ENCODE results near the gene CHRNA10. TPM values are rescaled to one million over a fixed set of nuclear protein-coding genes. Genes with fewer than 3 reads are reported as not detected.

CHRNA10 gene
- total RNA-seq, 3 donors from 2014 or later, result 0.48 to 0.88 (median 0.66) TPM

DNA sequence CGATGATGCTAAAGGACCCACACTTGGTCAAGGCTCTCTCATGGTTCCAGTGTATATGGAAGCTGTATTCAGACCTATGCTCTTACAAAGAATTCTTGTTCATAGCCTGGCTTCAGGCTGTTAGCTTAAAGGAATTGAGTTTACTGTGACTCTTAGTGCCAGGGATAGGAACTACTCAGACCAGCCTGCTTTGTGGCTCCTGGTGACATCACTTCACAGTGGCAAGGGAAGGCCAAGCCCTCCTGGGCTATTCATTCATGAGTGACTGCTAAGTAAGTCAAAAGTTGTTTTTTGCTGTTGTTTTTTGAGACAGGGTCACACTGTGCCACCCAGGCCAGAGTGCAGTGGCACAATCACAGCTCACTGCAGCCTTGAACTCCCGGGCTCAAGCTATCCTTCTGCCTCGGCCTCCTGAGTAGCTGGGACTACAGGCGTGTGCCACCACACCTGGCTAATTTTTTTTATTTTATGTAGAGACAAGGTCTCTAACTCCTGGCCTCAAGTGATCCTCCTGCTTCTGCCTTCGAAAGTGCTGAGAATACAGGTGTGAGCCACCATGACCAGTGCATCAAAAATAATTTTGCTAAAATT, 39.0 kb downstream of the CHRNA10 start:
- no peaks in the 10 kb centered on the region for H3K36me3 ChIP-seq
- TF ChIP-seq, protein P1, sequence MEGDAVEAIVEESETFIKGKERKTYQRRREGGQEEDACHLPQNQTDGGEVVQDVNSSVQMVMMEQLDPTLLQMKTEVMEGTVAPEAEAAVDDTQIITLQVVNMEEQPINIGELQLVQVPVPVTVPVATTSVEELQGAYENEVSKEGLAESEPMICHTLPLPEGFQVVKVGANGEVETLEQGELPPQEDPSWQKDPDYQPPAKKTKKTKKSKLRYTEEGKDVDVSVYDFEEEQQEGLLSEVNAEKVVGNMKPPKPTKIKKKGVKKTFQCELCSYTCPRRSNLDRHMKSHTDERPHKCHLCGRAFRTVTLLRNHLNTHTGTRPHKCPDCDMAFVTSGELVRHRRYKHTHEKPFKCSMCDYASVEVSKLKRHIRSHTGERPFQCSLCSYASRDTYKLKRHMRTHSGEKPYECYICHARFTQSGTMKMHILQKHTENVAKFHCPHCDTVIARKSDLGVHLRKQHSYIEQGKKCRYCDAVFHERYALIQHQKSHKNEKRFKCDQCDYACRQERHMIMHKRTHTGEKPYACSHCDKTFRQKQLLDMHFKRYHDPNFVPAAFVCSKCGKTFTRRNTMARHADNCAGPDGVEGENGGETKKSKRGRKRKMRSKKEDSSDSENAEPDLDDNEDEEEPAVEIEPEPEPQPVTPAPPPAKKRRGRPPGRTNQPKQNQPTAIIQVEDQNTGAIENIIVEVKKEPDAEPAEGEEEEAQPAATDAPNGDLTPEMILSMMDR (IDR thresholded peaks at IDR 0.05), result no peak
- TF ChIP-seq POLR2AphosphoS5 (IDR thresholded peaks at IDR 0.05) (no peak), POLR2A (IDR thresholded peaks at IDR 0.05) (no peak)
- no peak overlapping the region for H3K4me3 ChIP-seq
- no peaks in the 10 kb centered on the region for H3K9me3 ChIP-seq
- no peak for DNase-seq (ENCODE audit: low spot score in 2 of 2)
- H3K27ac ChIP-seq, result no peak overlapping the region
- no peaks in the 10 kb centered on the region for H3K4me1 ChIP-seq
- no peaks in the 10 kb centered on the region for H3K27me3 ChIP-seq
- intact Hi-C loops (cut with DNase I; ENCODE audit: low total_unique reads), result no loop called here

DNA sequence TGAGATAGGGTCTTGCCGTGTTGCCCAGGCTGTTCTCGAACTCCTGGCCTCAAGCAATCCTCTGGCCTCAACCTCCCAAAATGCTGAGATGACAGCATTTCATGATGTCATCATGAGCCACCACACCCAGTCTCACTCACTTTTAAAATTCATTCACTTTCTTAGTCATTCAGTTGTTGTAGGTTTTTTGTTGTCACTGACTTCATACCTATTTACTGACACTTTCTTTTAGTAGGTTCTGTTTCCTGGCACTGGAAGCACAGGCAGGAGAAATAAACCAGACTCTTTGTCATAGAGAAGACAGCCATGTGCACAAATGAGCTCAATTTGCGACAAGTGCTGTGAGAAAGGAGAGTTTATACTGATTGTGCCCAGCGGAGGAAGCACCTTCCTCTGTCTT, 39.9 kb downstream of the CHRNA10 start:
- intact Hi-C loops (cut with DNase I; ENCODE audit: low total_unique reads), result no loop called here
- no peak overlapping the region for H3K27ac ChIP-seq
- no peaks in the 10 kb centered on the region for H3K9me3 ChIP-seq
- no peaks in the 10 kb centered on the region for H3K36me3 ChIP-seq
- no peaks in the 10 kb centered on the region for H3K4me1 ChIP-seq
- H3K4me3 ChIP-seq, result no peak overlapping the region
- no peak for DNase-seq (ENCODE audit: low spot score in 2 of 2)
- TF ChIP-seq, protein P1 (IDR thresholded peaks at IDR 0.05), result no peak
- TF ChIP-seq POLR2A (IDR thresholded peaks at IDR 0.05) (no peak), POLR2AphosphoS5 (IDR thresholded peaks at IDR 0.05) (no peak)
- no peaks in the 10 kb centered on the region for H3K27me3 ChIP-seq

DNA sequence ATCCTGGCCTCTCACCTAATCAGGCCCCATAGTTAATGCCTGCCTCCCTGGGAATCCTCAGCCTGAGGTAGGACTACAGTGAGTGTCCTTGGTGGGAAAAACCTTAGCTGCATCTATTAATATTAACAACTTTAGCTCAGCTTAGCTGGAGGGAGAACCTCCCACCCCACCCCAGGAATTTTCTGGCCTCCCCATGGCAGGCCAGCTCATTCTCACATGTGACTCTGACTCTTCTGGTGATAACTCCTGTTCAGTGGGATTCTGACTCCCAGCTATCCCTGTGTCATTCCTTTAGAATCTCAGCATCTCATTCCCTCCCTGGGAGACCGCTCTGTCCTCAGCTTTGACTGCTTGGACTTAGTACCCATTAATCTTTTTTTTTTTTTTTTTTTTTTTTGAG, 43.9 kb downstream of the CHRNA10 start:
- H3K36me3 ChIP-seq, result no peaks in the 10 kb centered on the region
- no peaks in the 10 kb centered on the region for H3K27me3 ChIP-seq
- no peaks in the 10 kb centered on the region for H3K9me3 ChIP-seq
- intact Hi-C loops (cut with DNase I; ENCODE audit: low total_unique reads), result no loop called here
- H3K27ac ChIP-seq, result no peak overlapping the region
- no peak for TF ChIP-seq POLR2A (IDR thresholded peaks at IDR 0.05)
- TF ChIP-seq POLR2AphosphoS5 (IDR thresholded peaks at IDR 0.05), result no peak
- TF ChIP-seq, protein P1 (IDR thresholded peaks at IDR 0.05), result no peak
- H3K4me3 ChIP-seq, result no peak overlapping the region
- no peaks in the 10 kb centered on the region for H3K4me1 ChIP-seq
- DNase-seq (ENCODE audit: low spot score in 2 of 2), result no peak

DNA sequence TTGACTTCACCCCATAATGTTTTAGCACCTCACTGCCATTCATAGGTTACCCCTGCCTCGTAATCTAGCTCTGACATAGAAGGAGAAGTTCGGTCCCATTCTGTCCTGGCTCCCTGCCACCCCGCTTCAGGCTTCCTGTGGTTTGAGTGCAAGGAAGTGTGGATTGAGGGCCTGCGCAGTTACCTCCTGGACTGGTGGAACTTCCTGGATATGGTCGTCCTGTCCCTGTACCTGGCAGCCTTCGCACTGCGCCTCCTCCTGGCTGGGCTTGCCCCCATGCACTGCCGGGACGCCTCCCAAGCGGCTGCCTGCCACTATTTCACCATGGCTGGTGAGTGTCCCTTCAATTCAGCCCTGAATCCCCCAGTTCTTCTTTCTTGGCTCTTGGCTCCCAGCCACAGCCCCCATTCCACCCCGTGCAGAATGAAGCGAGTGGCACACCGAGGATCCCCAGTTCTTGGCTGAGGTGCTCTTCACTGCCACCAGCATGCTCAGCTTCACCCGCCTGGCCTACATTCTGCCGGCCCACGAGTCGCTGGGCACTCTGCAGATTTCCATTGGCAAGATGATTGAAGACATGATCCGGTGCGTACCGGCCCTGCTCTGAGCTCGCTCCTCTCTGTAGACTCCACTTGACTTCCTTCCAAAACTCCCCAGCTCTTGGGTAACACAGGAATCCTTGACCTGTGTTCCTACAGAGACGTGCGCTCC, 44.8 kb downstream of the CHRNA10 start:
- peak overlapping the region in 1 of 3 donors; percentile 15 for H3K4me3 ChIP-seq

More for the DNA sequence above, 44.8 kb downstream of the CHRNA10 start:
- no peaks in the 10 kb centered on the region for H3K36me3 ChIP-seq
- no peak overlapping the region for H3K27ac ChIP-seq
- no peak for TF ChIP-seq POLR2A (IDR thresholded peaks at IDR 0.05)
- TF ChIP-seq, protein P1 (IDR thresholded peaks at IDR 0.05), result no peak
- no peak for TF ChIP-seq POLR2AphosphoS5 (IDR thresholded peaks at IDR 0.05)
- intact Hi-C loops (cut with DNase I; ENCODE audit: low total_unique reads), result no loop called here
- no peaks in the 10 kb centered on the region for H3K4me1 ChIP-seq
- H3K9me3 ChIP-seq, result no peaks in the 10 kb centered on the region
- DNase-seq (ENCODE audit: low spot score in 2 of 2), result no peak
- H3K27me3 ChIP-seq, result no peaks in the 10 kb centered on the region

Measured in breast epithelium (tissue), 4 donors.